22Rv1 (cell line): Measurements from ENCODE around the gene PRDM16.

Experiments used
- H3K27ac ChIP-seq: fragments of 450-650 bp; 2 replicates; pipeline ENCODE4 v1.5.1; 2017
- CTCF ChIP-seq: fragments of 450-650 bp; IDR thresholded peaks from 2 replicates; pipeline ENCODE4 v1.5.1; 2017; ENCODE audit warnings: mild to moderate bottlenecking
- ZFX ChIP-seq: fragments of 450-650 bp; IDR thresholded peaks from 2 replicates; pipeline ENCODE4 v1.6.1; 2017; ENCODE audit warnings: antibody characterized with exemption, borderline replicate concordance

Gene PRDM16

GRCh38 chr1:3166206-3166918 lies 97.4 kb downstream of the PRDM16 start:
- no peak overlapping the region for H3K27ac ChIP-seq
- TF ChIP-seq CTCF (no peak), ZFX (no peak)

- H3K27ac ChIP-seq = no peak overlapping the region
- no peak for TF ChIP-seq ZFX
- TF ChIP-seq CTCF = no peak
These were observed 98.3 kb downstream of the PRDM16 start for GRCh38 chr1:3167255-3167654.

GRCh38 chr1:3168678-3169077 lies 99.7 kb downstream of the PRDM16 start:
- H3K27ac ChIP-seq = no peak overlapping the region
- TF ChIP-seq CTCF (no peak), ZFX (no peak)

GRCh38 chr1:3169665-3170356 lies 100.8 kb downstream of the PRDM16 start:
- TF ChIP-seq ZFX (no peak), CTCF (no peak)
- no peak overlapping the region for H3K27ac ChIP-seq

- no peak overlapping the region for H3K27ac ChIP-seq
- no peak for TF ChIP-seq CTCF
- no peak for TF ChIP-seq ZFX
These were observed 101.8 kb downstream of the PRDM16 start for GRCh38 chr1:3170561-3171453.

GRCh38 chr1:3171761-3172160 lies 102.8 kb downstream of the PRDM16 start:
- H3K27ac ChIP-seq = no peak overlapping the region

More at GRCh38 chr1:3171761-3172160, 102.8 kb downstream of the PRDM16 start:
- no peak for TF ChIP-seq ZFX
- no peak for TF ChIP-seq CTCF
